Smooth muscle cell of the brain vasculature (primary cell): Measurements from ENCODE around the gene CALCB.

Source experiments
- DNase-seq: peaks from one replicate; pipeline ENCODE4 v3.0.0-alpha.2; 2012; ENCODE audit warnings: low read depth, low spot score

CALCB gene

DNA sequence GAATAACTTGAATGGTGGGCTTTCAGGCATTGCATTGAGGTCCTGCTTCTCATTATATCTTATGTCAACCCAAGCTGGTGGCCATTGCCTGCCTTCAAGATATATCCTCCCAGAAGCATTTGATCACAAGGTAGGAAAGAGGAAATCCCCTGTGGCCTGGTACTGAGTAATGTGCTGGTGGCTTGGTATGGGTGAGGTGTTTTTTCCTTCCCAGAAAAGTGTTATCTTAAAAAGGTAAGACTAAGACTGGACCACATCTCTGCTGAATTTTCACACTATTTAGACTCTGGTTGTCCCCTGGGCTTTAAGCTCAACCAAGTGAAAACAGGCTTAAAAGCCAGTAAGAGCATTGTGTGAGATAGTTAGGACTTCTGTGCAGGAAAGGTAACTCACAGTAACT is 45.0 kb downstream of the CALCB start:
- DNase-seq = no peak

DNA sequence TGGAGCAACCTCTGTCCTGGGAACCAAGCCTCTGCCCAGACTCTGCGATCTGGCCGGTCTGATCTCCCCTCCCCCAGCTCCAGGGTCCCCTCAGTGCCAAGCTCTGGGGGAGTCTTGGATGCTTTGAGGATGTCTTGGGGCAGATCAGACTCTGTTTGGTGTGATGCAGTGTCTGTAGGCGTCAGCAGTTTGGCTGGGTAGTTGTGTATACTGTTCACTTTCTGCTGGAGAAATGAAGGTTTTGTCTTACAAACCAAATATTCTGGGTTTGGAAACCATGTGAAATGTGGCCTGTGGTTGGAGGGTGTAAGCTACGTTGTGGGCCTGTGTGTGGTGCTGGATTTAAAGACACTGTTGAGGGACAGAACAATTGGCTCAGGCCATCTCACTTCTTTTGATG is 46.0 kb downstream of the CALCB start:
- no peak for DNase-seq

DNA sequence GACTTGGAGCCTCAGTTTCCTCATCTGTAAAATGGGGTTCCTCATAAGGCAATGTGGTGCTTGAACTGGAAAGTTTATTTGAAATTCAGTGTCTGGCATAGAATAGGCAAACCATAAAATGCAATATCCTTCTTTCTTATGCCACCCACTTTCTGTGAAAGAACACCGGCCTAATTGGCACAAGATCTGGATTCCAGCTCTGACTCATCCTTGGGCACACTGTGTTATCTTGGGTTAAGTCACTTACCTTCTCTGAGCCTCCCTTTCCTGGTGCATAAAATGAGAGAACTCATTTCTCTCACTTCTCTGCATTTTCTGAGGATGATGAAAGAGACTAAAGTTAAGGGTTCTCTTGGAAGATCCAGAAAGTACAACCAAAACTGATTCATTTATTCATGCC is 46.4 kb downstream of the CALCB start:
- no peak for DNase-seq

DNA sequence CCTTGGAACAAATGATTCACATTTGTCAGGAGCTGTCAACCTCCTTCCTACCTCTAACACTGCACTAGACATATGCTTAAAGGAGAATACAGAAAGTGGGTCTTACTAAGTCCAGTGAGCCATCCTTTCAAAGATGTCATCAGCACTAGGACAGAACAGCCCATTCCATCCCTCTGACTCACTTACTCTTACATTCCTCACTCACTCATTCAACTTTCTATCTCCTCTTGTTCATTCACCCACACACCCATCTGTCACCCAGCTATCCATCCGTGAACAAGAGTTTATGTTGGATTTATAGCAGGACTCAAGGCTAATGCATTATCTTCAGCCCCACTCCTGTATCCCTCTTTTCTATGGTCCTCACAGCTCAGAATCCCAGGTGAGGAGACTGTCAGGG is 50.5 kb downstream of the CALCB start:
- DNase-seq = no peak

DNA sequence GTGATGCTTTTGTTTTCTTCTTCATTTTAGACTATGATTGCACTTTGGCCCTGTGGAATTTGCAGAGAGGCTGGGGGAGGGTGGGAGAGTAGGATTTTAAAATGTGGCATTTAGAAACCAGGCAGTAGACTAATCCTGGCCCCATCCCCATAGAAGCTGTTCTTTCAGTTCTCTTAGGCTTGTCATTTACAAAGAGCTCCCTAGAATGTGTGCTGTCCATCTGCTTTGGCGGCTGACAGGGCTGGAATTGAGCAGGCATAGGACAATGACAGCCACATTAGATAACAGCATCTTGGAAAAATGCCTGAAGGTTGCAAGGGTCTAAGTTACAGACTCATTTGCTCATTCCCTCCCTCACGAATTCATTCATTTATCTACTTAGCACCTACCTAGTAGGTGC is 51.1 kb downstream of the CALCB start:
- DNase-seq = no peak

DNA sequence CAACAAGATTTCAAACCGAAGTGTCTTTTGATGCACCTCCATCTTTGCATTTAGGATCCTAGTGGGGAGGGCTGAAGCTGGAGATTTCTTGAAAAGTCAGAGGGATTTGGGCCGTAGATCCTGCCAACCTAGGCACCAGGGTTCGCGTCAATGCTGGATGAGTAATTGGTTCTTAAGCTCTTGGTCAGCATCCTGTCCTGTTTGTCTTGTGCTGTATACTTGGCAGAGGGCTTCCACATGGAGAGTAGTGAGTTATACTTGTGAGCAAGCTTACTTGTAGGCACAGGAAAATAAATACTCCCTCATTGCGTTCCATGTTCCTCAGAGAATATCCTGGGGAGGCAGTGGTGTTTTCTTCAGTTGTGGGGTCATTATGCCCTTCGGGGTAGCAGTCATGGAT is 53.9 kb downstream of the CALCB start:
- peak; percentile 9 for DNase-seq
